HuH-7 (cell line): ENCODE measurements around the gene RELN.
"Not testable (repeated sequence)": the region's sequence is repeated elsewhere in the genome, so short reads cannot be mapped to it uniquely, and the experiment has no call there.

Experiments used
- DNase-seq: peaks from one replicate; pipeline ENCODE4 v3.0.0; 2011; ENCODE audit warnings: low spot score

Gene RELN

DNA sequence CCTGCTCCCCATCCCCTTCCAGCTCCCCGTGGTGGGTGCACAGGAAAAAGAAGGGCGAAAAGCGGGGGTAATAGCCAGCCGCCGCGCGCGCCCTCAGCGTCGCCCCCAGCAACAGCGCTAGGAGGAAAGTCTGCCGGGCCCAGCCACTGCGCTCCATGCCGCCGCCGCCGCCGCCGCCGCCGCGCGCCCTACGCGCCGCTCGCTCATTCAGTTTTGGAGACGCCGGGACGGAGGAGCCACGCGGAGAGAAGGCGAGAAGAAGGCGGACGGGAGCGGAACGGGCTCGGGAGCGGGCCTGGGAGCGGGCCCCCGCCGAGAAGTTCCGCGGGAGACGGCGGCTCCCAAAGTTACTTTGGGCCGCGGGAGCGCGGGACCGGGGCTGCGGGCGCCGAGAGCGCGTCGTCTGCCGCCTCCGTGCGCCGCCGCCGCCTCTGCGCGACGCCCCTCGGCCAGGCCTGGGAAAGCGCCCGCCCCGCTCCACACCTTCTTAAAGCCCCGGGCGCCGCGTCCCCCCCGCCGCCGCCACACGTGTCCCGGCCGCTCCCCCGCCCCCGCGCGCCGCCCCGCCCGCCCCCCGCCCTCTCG, at the start of gene RELN:
RELN (minus strand) TSS at position 459 of the 585 bp plus-strand sequence; CDS start at position 157, 302 bp downstream.
- peak; percentile 43 for DNase-seq

- DNase-seq = no peak
Observed at GRCh38 chr7:104038136-104038535, 48.7 kb upstream of the RELN start.

DNA sequence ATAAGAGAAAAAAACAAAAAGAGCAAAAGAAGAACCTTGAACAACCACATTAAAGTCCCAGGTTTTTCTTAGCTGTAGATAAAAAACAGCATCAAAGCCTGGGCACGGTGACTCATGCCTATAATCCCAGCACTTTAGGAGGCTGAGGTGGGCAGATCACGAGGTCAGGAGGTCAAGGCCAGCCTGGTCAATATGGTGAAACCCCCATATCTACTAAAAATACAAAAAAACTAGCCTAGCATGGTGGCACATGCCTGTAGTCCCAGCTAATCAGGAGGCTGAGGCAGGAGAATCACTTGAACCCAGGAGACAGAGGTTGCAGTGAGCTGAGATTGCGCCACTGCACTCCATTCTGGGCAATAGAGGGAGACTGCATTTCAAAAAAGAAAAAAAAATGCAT, 47.4 kb upstream of the RELN start:
- DNase-seq = not testable (repeated sequence)

DNA sequence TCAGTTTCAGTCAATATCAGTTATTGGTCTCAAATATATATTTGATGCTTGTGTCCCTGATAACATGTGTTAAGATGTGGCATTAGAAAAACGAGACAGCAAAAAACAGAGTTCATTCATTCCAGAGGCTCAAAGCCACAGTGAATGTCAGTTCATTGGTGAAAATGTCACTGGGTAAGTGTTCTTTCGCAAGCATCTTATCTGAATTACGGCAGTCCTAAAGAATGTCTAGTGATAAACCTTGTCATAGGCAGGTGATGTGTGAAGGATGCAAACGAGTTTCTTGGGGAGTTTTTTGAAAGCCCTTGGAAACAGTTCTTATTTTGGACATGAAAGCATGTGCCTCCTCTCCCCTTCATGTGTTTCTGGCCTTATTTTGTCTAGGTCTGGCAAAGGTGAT, 45.9 kb upstream of the RELN start:
- no peak for DNase-seq

DNA sequence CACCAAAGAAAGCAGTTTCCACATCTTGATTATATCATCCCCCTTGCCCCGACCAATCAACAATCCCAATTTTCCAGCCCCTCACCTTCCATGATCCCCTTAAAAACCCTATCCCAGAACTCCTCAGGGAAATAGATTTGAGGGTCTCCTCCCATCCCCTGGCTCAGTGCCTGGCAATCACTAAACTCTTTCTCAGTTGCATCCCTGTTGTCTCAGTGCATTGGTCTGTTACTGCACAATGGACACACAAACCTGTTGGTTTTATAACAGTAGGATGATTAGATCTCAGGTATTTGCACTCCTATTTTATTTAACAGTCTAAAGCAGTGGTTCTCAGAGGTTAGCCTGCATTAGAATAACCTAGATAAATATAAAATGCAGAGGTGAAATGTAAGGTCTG, 45.2 kb upstream of the RELN start:
- DNase-seq = no peak

GRCh38 chr7:104033837-104034236, 44.4 kb upstream of the RELN start:
- no peak for DNase-seq

GRCh38 chr7:104032486-104032885, 43.0 kb upstream of the RELN start:
- no peak for DNase-seq

DNA sequence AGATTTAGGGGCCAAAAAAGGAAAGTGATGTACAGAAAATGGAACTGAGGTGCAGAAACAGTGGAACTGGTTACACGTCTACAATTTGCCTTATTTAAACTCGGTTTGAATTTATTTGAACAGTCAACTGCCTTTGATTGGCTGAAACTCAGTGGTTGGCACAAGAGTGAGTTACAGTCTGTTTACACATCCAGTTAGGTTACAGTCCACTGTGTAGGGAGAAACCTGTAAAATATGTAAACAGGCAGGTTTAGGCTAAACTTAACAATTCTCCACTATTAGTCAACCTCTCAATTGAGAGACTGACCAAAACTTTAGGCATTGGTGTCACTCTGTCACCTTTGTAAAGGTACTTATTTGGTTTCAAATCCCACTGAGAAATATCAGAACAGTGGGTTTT, 40.3 kb upstream of the RELN start:
- peak; percentile 10 for DNase-seq

DNA sequence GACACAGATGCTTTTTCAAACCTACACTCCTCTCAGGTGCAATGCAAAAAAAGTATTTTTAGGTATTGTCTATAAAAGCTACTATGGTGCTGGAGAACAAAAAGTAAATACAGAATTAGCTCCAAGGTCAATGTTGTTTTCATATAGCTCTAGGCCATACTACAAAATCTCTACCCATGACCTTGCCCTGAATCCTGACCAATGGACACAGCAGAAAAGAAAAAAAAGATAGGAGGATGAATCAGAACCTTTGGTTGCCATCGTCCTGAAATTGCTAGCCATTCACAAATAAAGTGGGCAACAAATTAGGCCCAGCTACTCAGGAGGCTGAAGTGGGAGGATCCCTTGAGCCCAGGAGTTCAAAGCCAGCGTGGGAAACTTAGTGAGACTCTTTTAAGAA, 35.2 kb upstream of the RELN start:
- no peak for DNase-seq

DNA sequence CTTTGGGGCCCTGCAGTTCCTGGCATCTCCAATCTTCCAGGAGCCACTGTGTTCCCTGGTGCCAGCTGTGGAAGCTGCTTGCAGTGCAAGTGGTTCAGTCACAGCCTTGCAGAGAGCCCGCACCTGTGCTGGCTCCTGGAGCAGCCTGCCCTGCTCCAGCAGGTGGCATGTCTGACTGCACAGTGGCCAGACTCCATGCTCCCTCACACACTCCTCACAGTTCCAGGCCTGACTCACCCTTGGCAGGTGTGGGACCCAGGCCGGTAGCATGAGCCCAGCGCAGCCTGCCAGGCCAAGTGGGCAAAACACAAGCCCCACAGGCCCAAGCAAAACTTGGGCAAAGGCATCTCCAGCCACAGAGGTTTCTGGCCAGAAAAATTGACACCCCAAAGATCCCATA, 33.6 kb upstream of the RELN start:
- DNase-seq = no peak

DNA sequence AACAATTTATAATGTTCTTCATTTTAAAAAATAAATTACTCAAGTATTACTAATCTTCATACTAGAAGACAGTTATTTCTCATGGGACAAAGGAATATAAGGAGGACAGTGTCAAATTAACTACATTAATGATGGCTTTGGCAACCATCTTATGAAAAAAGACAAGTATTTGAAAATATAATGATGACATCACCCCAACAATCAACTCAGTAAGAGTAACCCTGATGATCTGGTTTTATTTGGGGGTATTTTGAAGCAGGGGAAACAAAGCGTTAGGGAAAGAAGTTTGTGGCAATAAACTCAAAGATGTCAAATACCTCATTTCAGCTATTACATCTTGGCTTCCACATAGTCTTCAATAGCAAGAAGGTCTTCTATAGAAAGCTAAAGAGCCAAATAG, 29.0 kb upstream of the RELN start:
- no peak for DNase-seq

- no peak for DNase-seq
Observed at GRCh38 chr7:104017001-104017400, 27.5 kb upstream of the RELN start.

DNA sequence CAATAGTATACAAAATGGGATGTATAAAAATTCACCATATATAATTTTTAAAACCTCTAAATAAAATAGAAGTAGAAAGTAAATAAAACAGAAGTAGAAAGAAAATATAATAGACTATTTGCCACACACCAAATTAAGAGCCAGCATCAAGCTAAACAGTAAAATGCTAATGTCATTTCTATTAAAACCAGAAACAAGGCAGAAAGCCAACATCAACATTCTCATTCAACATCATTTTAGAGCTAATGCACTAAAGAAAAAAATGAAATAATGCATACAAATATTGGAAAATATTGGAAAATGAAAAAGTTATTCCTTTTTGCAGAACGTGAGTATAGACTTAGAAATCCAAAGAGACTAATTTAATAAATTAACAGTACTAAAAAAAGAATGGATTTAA, 23.4 kb upstream of the RELN start:
- no peak for DNase-seq

DNA sequence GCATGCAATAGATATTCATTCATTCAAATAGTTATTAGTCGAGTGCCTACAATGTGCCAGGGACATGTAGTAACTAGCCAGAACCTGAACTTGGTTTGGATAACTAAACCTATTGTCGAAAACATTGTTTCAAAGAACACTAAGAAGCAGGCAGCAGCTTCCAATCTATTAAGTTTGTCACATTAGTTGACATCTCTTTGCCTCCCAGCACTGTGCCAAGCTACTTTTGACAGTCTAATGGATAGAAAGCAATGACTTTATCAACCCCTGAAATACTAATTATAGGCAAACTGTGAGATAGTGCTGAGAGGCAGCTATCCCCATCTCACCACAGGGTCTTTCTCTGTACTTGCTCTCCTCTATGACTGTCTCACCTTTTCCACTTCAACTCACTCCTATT, 22.4 kb upstream of the RELN start:
- no peak for DNase-seq

DNA sequence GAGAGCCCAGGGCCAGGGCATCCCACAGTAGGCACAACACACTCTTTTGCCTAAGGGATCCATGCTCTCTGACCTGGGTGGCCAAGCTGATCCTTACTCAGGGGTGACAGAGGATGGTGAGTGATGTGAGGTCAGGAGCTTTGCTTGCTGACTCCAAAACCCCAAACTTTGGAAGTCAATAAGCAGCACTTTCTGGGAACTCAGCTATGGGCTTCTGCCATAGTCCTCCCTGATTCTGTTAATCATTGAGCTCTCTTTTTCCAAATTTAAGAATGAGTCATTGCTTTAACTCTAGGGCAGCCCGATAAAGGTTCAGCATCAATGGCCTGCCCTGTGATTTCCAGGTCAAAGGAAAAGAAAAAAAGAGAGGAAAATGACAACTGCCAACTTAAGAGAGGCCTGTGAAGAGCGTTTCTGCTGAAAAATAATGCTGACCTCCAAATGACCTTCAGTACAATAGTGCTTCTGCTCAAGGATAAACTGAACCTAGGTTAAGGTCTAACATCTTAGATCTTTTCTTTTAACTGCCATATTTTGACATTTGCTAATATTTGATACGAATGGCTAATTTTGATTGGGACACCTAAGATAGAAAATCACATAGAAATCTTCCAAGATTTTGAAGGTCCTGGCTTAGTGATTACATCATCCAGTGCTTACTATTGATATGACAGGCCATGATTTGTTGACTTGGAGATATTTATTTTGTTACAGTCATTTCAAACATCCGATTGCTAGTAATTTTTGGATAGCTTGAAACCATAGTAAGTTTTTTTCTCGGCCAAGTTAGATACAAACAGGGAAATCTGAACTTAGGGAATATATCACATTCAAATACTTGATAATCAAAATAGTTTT, 20.8 kb upstream of the RELN start:
- DNase-seq = no peak

DNA sequence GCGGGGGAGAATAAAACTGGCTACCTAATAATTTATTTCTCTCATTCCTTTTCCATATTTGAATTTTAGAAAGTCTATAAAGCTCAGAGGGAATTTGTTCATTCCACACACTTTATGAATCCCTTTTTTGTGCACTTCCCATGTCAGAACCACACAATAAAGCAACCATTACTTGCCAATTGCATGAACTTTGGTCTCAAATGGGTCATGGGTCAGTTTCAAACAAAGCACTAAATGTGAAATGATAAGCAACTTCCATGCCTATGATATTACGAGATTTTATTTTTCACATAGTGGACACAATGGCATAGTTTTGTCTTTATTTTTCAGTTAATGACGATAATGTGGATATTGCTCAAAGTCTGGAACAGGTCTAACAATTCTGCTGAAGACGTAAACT, 18.6 kb upstream of the RELN start:
- no peak for DNase-seq

- no peak for DNase-seq
Observed at GRCh38 chr7:104007614-104008013, 18.2 kb upstream of the RELN start.

DNA sequence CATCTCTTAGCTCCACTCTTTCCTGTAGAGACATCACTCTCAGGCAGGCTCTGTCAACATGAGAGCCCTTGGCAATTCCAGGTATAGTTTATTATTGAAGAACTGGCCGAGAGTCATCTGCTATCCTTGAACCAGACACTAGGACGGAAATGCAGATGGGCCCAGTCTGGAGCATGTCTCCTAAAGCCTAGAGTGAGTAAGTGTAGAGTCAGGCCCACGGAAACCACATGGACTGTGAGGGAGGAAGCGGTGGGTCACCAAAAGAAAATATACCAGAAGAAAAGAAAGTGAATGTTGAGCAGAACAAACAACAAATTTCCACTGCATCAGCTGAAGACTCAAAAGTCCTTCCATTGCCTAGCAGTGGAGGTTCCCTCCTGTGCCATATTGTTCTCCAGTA, 15.7 kb upstream of the RELN start:
- no peak for DNase-seq

- no peak for DNase-seq
Observed at GRCh38 chr7:103996639-103997038, 7.2 kb upstream of the RELN start.

GRCh38 chr7:103996017-103996551, 6.6 kb upstream of the RELN start:
- DNase-seq = no peak

GRCh38 chr7:103995554-103995953, 6.1 kb upstream of the RELN start:
- DNase-seq = no peak

DNA sequence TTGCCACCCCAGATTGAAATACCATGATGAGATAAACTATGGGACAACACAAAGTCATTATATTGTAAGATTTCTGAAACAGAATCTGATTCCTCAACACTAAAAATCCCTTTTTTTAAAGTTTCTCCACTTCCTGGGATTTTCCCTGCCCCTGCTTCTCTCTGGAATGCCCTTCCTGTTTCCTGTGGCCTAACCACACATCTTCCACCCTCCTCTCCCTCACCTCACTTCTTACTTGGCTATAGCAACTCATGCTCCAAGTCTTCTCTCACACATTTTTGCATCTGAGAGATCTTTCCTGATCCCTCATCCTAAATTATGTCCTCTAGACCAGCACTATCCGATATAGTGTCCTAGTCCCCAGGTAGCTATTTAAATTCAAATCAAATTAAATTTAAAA, 4.1 kb upstream of the RELN start:
- DNase-seq = no peak

- DNase-seq = no peak
Observed at GRCh38 chr7:103991406-103991805, 1.9 kb upstream of the RELN start.

- no peak for DNase-seq
Observed at GRCh38 chr7:103990991-103991390, 1.5 kb upstream of the RELN start.
